ENCODE data around the gene PLXDC2. TPM values are rescaled to one million over a fixed set of nuclear protein-coding genes. Genes with fewer than 3 reads are reported as not detected.

Gene PLXDC2
- total RNA-seq, 1 experiment from 2014 or later: not detected

GRCh38 chr10:19845503-19846368 is 29.5 kb downstream of the PLXDC2 start:
- no peak overlapping the region for H3K4me3 Mint-ChIP-seq (ENCODE audit: low read depth, unreplicated experiment)
- no peak for TF ChIP-seq CTCF (IDR thresholded peaks at IDR 0.05; ENCODE audit: unreplicated experiment)
- no peak overlapping the region for H3K27ac Mint-ChIP-seq (ENCODE audit: unreplicated experiment)
- no peak for DNase-seq
- H3K9me3 Mint-ChIP-seq (ENCODE audit: low read depth, unreplicated experiment): peaks cover 11% of the 10 kb centered on the region
- CTCF ChIA-PET: no interaction called here
- H3K27me3 Mint-ChIP-seq (ENCODE audit: unreplicated experiment): no peaks in the 10 kb centered on the region
- H3K4me1 Mint-ChIP-seq (ENCODE audit: low read depth, unreplicated experiment): no peaks in the 10 kb centered on the region
- no peaks in the 10 kb centered on the region for H3K36me3 Mint-ChIP-seq (ENCODE audit: insufficient read depth, unreplicated experiment)
- BruUV-seq (replicated peaks): no TSS peak
- intact Hi-C loops (cut with micrococcal nuclease; ENCODE audit: unreplicated experiment): no loop called here

- Mint-ChIP-seq H3K4me1 (ENCODE audit: low read depth, unreplicated experiment) (no peaks in the 10 kb centered on the region), H3K36me3 (ENCODE audit: insufficient read depth, unreplicated experiment) (no peaks in the 10 kb centered on the region), H3K9me3 (ENCODE audit: low read depth, unreplicated experiment) (peaks cover 10% of the 10 kb centered on the region), H3K4me3 (ENCODE audit: low read depth, unreplicated experiment) (no peak overlapping the region), H3K27me3 (ENCODE audit: unreplicated experiment) (no peaks in the 10 kb centered on the region), H3K27ac (ENCODE audit: unreplicated experiment) (no peak overlapping the region)
- BruUV-seq (replicated peaks): no TSS peak
- CTCF ChIA-PET: no interaction called here
- intact Hi-C loops (cut with micrococcal nuclease; ENCODE audit: unreplicated experiment): no loop called here
- no peak for TF ChIP-seq CTCF (IDR thresholded peaks at IDR 0.05; ENCODE audit: unreplicated experiment)
- no peak for DNase-seq
Measured at GRCh38 chr10:19847321-19847720, 31.1 kb downstream of the PLXDC2 start.

GRCh38 chr10:19848226-19848985 is 32.2 kb downstream of the PLXDC2 start:
- no TSS peak for BruUV-seq (replicated peaks)
- CTCF ChIA-PET: no interaction called here
- intact Hi-C loops (cut with micrococcal nuclease; ENCODE audit: unreplicated experiment): no loop called here
- DNase-seq: no peak
- no peak overlapping the region for H3K27ac Mint-ChIP-seq (ENCODE audit: unreplicated experiment)
- no peaks in the 10 kb centered on the region for H3K27me3 Mint-ChIP-seq (ENCODE audit: unreplicated experiment)
- no peaks in the 10 kb centered on the region for H3K36me3 Mint-ChIP-seq (ENCODE audit: insufficient read depth, unreplicated experiment)
- TF ChIP-seq CTCF (IDR thresholded peaks at IDR 0.05; ENCODE audit: unreplicated experiment): no peak
- no peak overlapping the region for H3K4me3 Mint-ChIP-seq (ENCODE audit: low read depth, unreplicated experiment)
- H3K4me1 Mint-ChIP-seq (ENCODE audit: low read depth, unreplicated experiment): no peaks in the 10 kb centered on the region
- H3K9me3 Mint-ChIP-seq (ENCODE audit: low read depth, unreplicated experiment): peaks cover 8% of the 10 kb centered on the region

GRCh38 chr10:19853831-19854230 is 37.6 kb downstream of the PLXDC2 start:
- Mint-ChIP-seq H3K4me1 (ENCODE audit: low read depth, unreplicated experiment) (no peaks in the 10 kb centered on the region), H3K4me3 (ENCODE audit: low read depth, unreplicated experiment) (no peak overlapping the region), H3K27me3 (ENCODE audit: unreplicated experiment) (no peaks in the 10 kb centered on the region), H3K27ac (ENCODE audit: unreplicated experiment) (no peak overlapping the region), H3K9me3 (ENCODE audit: low read depth, unreplicated experiment) (peaks cover 10% of the 10 kb centered on the region), H3K36me3 (ENCODE audit: insufficient read depth, unreplicated experiment) (no peaks in the 10 kb centered on the region)
- CTCF ChIA-PET: no interaction called here
- no peak for DNase-seq
- TF ChIP-seq CTCF (IDR thresholded peaks at IDR 0.05; ENCODE audit: unreplicated experiment): no peak
- intact Hi-C loops (cut with micrococcal nuclease; ENCODE audit: unreplicated experiment): no loop called here
- no TSS peak for BruUV-seq (replicated peaks)

Data from Calu3 (cell line).